Measurements from ENCODE around the gene C19orf47.

DNA sequence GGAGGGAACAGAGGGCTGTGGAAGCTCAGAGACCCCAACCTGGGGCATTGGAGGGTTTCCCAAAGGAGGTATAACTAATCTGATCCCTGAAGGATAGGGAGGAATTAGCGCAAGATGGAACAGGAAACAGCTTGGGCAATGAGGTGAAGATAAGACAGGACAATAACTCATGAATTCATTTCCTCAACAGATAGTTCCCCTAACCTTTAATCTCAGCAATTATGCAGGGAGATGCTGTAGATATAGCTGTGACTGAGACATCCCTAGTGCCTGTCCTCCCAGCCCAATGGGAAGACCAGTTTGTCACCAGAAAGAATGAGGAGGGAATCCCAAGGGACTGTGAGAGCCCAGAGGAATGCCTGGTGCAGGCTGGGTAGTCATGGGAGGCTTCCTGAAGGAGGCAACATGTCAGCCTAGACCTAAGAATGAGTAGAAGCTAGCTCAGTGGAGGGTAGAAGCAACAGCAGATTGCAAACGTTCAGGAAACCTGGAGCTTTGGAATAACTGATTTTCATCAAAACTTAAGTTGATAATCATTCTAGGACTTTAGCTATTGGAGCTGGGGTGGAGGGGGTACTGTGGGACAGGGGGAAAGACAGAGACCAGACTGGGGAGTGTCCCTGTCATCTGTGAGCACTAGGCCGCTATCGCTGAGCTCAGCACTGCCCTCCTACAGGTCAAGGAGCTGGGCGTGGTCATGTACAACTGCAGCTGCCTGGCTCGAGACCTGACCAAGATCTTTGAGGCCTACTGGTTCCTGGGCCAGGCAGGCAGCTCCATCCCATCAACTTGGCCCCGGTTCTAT lies 23.0 kb upstream of the C19orf47 start:
- no peak for TF ChIP-seq POLR2AphosphoS5 (IDR thresholded peaks at IDR 0.05; ENCODE audit: borderline replicate concordance, low read depth, low read length)
- TF ChIP-seq EZH2 (IDR thresholded peaks at IDR 0.05), result no peak
- no peak for TF ChIP-seq FOXP2 (optimal IDR thresholded peaks at IDR 0.05; ENCODE audit: control extremely low read depth, extremely low read length, insufficient read depth)
